Fibroblast of lung (primary cell): ENCODE results near the gene AP2A2.

Experiments used
- CTCF ChIP-seq, 2 donors: IDR thresholded peaks in 1 of 2; conservative IDR thresholded peaks in 1 of 2; 1 replicate in 1 of 2; 2 replicates in 1 of 2; pipeline ENCODE4 v1.5.1; 2011 to 2012; ENCODE audit warnings: low read length in 2 of 2, control low read depth in 1 of 2, inconsistent platforms in 1 of 2, low read depth in 1 of 2, mild to moderate bottlenecking in 1 of 2
- EZH2 ChIP-seq: IDR thresholded peaks from 2 replicates; pipeline ENCODE4 v1.5.1; 2012; ENCODE audit warnings: low read length, control low read depth, mild to moderate bottlenecking; ENCODE audit errors: missing control alignments

GRCh38 chr11:944711-945470 is 19.2 kb downstream of the AP2A2 start:
- peak; percentile 8 to 35 for TF ChIP-seq CTCF (conservative IDR thresholded peaks at IDR 0.05 in 1 of 2, IDR thresholded peaks at IDR 0.05 in 1 of 2; ENCODE audit: low read depth in 1 of 2, low read length in 2 of 2)
- no peak for TF ChIP-seq EZH2
